ENCODE measurements around the gene ACSL1. TPM values are rescaled to one million over a fixed set of nuclear protein-coding genes. Genes with fewer than 3 reads are reported as not detected.

Gene ACSL1
- 16.6 and 18.2 TPM in 2 replicates for total RNA-seq

GRCh38 chr4:184825896-184826690, at the start of gene ACSL1:
ACSL1 (minus strand) TSS chr4:184825968; CDS start chr4:184803514, 22,454 bp downstream.

GRCh38 chr4:184733654-184734524, 91.9 kb downstream of the ACSL1 start, which contains the start of gene CENPU:
CENPU (minus strand) TSS chr4:184734096; CDS start chr4:184734062, 34 bp downstream.

Other genes with a start within 250 kb of the ACSL1 start
- 88.4 and 114 TPM in 2 replicates for gene CASP3, start 176.5 kb downstream of the ACSL1 start, total RNA-seq
- 11.7 and 23.4 TPM in 2 replicates for gene PRIMPOL, start 176.2 kb downstream of the ACSL1 start, total RNA-seq
- gene CENPU, start 91.9 kb downstream of the ACSL1 start, total RNA-seq = 17.2 and 20.8 TPM in 2 replicates
- gene HELT, start 192.5 kb upstream of the ACSL1 start, total RNA-seq = not detected in 2 replicates